Gastrocnemius medialis (tissue), 4 donors: ENCODE data around the gene RCAN3. TPM values are rescaled to one million over a fixed set of nuclear protein-coding genes. Genes with fewer than 3 reads are reported as not detected.

ENCODE experiments used
- ATAC-seq, 2 donors: fragments of 150-250 bp; one replicate each; pipeline ENCODE4 v1.9.1; 2016
- DNase-seq, 2 donors: peaks; one replicate each; pipeline ENCODE4 v3.0.0-alpha.2; 2019
- H3K27ac ChIP-seq, 4 donors: fragments of 200-600 bp; sonication (generic); 1 replicate in 1 of 4; 2 replicates in 3 of 4; pipeline ENCODE4 v1.5.1; 2016 to 2018; ENCODE audit warnings: mild to moderate bottlenecking in 2 of 4, moderate library complexity in 1 of 4
- H3K27me3 ChIP-seq, 3 donors: fragments of 200-600 bp; sonication (generic) in 2 of 3; 1 replicate in 1 of 3; 2 replicates in 2 of 3; pipeline versions ENCODE4 v1.5.1 to v1.6.0; 2016 to 2019; ENCODE audit warnings: mild to moderate bottlenecking in 1 of 3, moderate library complexity in 1 of 3
- H3K36me3 ChIP-seq, 2 donors: fragments of 200-600 bp; sonication (generic) in 1 of 2; one replicate each; pipeline ENCODE4 v1.5.1; 2017 to 2018
- H3K4me1 ChIP-seq, 2 donors: fragments of 200-600 bp; sonication (generic) in 1 of 2; one replicate each; pipeline ENCODE4 v1.5.1; 2016 to 2017; ENCODE audit warnings: mild to moderate bottlenecking in 2 of 2
- H3K4me3 ChIP-seq, 4 donors: fragments of 200-600 bp; sonication (generic) in 3 of 4; 1 replicate in 1 of 4; 2 replicates in 3 of 4; pipeline ENCODE4 v1.5.1; 2016 to 2019; ENCODE audit warnings: mild to moderate bottlenecking in 2 of 4
- H3K9me3 ChIP-seq, 3 donors: fragments of 200-600 bp; sonication (generic) in 2 of 3; 1 replicate in 1 of 3; 2 replicates in 2 of 3; pipeline ENCODE4 v1.5.1; 2016 to 2019
- CTCF ChIP-seq, 5 experiments: fragments of 450-650 bp in 3 of 5; fragments of 200-600 bp in 2 of 5; sonication (generic) in 2 of 5; IDR thresholded peaks in 4 of 5; conservative IDR thresholded peaks in 1 of 5; 1 replicate in 4 of 5; 2 replicates in 1 of 5; pipeline ENCODE4 v1.5.1; 2016 to 2019; ENCODE audit warnings: antibody characterized with exemption in 5 of 5, mild to moderate bottlenecking in 3 of 5, moderate library complexity in 3 of 5
- POLR2A ChIP-seq, 2 donors: fragments of 450-650 bp; IDR thresholded peaks; one replicate each; pipeline ENCODE4 v1.6.1; 2017; ENCODE audit warnings: antibody characterized with exemption in 2 of 2, mild to moderate bottlenecking in 2 of 2, moderate library complexity in 2 of 2
- in situ Hi-C, 4 donors: fragments of 200-750 bp; cut with MboI; loops; one replicate each; pipeline versions ENCODE4 v1.15.0 to v1.8.0; 2017; ENCODE audit warnings: low sequenced_read_pairs in 4 of 4
- intact Hi-C: fragments of 100-400 bp; cut with DNase I; formaldehyde crosslinking; loops from one replicate; pipeline ENCODE4 v1.15.1; 2023; ENCODE audit warnings: low total_unique reads
- total RNA-seq, 4 donors: library from RNA; depleted of rRNA; stranded (reverse); fragments of >200 nt; gene quantifications; one replicate each; pipeline versions ENCODE4 v1.1.0 to v1.2.3, GENCODE V29; 2016

Gene RCAN3
- total RNA-seq, 4 donors from 2014 or later: 1.3 to 2.1 (median 1.8) TPM

- DNase-seq (no peak), ATAC-seq (no peak)
- H3K27ac ChIP-seq: no peak overlapping the region
- in situ Hi-C loops: no loop called here
- TF ChIP-seq POLR2A (IDR thresholded peaks at IDR 0.05) (no peak), CTCF (IDR thresholded peaks at IDR 0.05 in 4 of 5, conservative IDR thresholded peaks at IDR 0.05 in 1 of 5) (no peak)
- H3K9me3 ChIP-seq: no peaks in the 10 kb centered on the region
- H3K4me1 ChIP-seq: peaks cover 0 to 6% of the 10 kb centered on the region in 2 donors
- peaks cover 23 to 31% (median 27%) of the 10 kb centered on the region in 3 donors for H3K27me3 ChIP-seq
- intact Hi-C loops: no loop called here
- H3K4me3 ChIP-seq: no peak overlapping the region
- no peaks in the 10 kb centered on the region for H3K36me3 ChIP-seq
Observed at GRCh38 chr1:24554714-24555113, 52.1 kb downstream of the RCAN3 start.

GRCh38 chr1:24555591-24556413 lies 53.2 kb downstream of the RCAN3 start, which contains the start of gene NCMAP:
TSS of gene NCMAP (plus strand) at chr1:24556087. CDS start at chr1:24595431, 39,344 bp downstream.
- intact Hi-C loops: no loop called here
- Histone ChIP-seq H3K9me3 (no peaks in the 10 kb centered on the region), H3K36me3 (no peaks in the 10 kb centered on the region), H3K27ac (no peak within 1 kb of the TSS), H3K27me3 (peaks cover 23 to 31% (median 27%) of the 10 kb centered on the region in 3 donors), H3K4me1 (peaks cover 0 to 5% of the 10 kb centered on the region in 2 donors), H3K4me3 (peak within 1 kb of the TSS in 1 of 4 donors; percentile 27)
- TF ChIP-seq CTCF (IDR thresholded peaks at IDR 0.05 in 4 of 5, conservative IDR thresholded peaks at IDR 0.05 in 1 of 5): no peak
- no peak for TF ChIP-seq POLR2A (IDR thresholded peaks at IDR 0.05)
- DNase-seq: no peak
- in situ Hi-C loops: no loop called here
- ATAC-seq: no peak

- in situ Hi-C loops (no loop called here), intact Hi-C loops (no loop called here)
- peaks cover 0 to 5% of the 10 kb centered on the region in 2 donors for H3K4me1 ChIP-seq
- ATAC-seq: no peak
- no peaks in the 10 kb centered on the region for H3K36me3 ChIP-seq
- no peak overlapping the region for H3K4me3 ChIP-seq
- DNase-seq: no peak
- peaks cover 23 to 31% (median 27%) of the 10 kb centered on the region in 3 donors for H3K27me3 ChIP-seq
- TF ChIP-seq POLR2A (IDR thresholded peaks at IDR 0.05): no peak
- no peak for TF ChIP-seq CTCF (IDR thresholded peaks at IDR 0.05 in 4 of 5, conservative IDR thresholded peaks at IDR 0.05 in 1 of 5)
- no peaks in the 10 kb centered on the region for H3K9me3 ChIP-seq
- H3K27ac ChIP-seq: no peak overlapping the region
Observed at GRCh38 chr1:24556414-24556795, 53.8 kb downstream of the RCAN3 start.

GRCh38 chr1:24557220-24557619 lies 54.6 kb downstream of the RCAN3 start:
- Histone ChIP-seq H3K27me3 (peaks cover 23 to 31% (median 27%) of the 10 kb centered on the region in 3 donors), H3K4me3 (no peak overlapping the region), H3K4me1 (peaks cover 0 to 5% of the 10 kb centered on the region in 2 donors), H3K9me3 (no peaks in the 10 kb centered on the region), H3K36me3 (no peaks in the 10 kb centered on the region), H3K27ac (no peak overlapping the region)
- in situ Hi-C loops (no loop called here), intact Hi-C loops (no loop called here)
- ATAC-seq: no peak
- DNase-seq: no peak
- TF ChIP-seq POLR2A (IDR thresholded peaks at IDR 0.05) (no peak), CTCF (IDR thresholded peaks at IDR 0.05 in 4 of 5, conservative IDR thresholded peaks at IDR 0.05 in 1 of 5) (no peak)
